Skin of body (tissue), 2 donors: Measurements from ENCODE around the gene VPS13A. TPM values are rescaled to one million over a fixed set of nuclear protein-coding genes. Genes with fewer than 3 reads are reported as not detected.
A peak's percentile ranks its signal among the peaks of the same experiment; 100 is the strongest.
"Not testable (repeated sequence)": the region's sequence is repeated elsewhere in the genome, so short reads cannot be mapped to it uniquely, and the experiment has no call there.

Source experiments
- DNase-seq: peaks from one replicate; lab custom pipeline; 2025; lab: John Stamatoyannopoulos, UW
- total RNA-seq: library from RNA; depleted of rRNA; stranded (reverse); fragments of >200 nt; gene quantifications from one replicate; pipeline ENCODE4 v1.2.3, GENCODE V29; 2014

VPS13A gene
- total RNA-seq, 1 donor from 2014 or later: 36.2 TPM

GRCh38 chr9:77422969-77423368 lies 245.6 kb downstream of the VPS13A start:
- no peak for DNase-seq

DNA sequence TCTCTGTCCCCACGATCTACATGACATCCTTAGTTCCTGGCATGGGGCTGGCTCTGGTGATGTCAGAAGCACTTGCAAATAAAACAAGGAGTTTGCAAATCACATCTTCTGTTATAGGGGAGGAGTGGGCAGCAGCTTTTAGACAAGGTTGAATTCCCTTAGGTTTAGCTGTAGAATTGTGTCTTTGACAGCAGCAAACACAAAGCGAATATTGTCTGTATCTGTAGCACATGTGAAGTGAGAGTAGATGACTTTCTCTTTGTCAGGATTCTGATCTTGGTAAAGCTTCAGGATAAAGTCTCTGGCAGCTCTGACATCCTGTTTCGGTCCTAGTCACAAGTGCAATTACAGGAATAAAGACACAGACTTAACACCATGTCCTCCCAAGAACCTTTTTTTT lies 246.5 kb downstream of the VPS13A start:
- no peak for DNase-seq

DNA sequence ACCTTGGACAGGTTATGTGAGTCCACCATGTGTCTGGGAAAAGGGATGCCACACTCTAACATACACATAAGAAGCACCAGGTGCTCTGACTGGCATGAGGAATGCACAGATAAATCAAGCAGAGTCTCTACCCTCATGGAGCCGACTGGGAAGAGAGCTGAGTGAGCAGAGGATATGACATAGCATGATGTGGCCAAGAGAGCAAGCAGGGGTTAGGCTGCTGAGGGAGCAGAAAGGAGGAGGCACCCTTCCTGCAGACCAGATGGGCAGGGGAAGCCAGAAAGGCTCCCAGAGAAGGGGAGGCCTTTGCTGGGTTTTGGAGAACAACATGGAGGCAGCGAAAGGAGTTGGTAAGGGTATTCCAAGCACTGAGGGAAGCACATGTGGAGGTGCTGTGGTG lies 247.7 kb downstream of the VPS13A start:
- DNase-seq: no peak

DNA sequence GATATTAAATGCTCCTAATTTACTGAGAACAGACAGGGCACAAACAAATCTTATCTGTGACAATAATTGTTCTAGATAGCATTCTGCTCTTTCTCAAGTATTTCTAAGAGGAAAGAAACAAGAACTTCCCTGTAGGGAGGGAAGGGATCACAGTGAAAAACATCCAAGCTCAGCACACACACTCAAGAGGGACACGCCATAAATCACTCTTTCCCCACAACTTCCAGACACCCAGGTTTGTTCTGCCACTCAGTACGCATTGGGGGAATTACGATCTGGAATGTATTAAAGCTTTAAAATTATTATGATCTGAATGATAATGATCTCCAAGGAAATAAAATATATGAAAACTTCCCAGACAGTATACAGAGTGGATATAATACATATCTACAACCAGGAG lies 249.4 kb downstream of the VPS13A start:
- no peak for DNase-seq

DNA sequence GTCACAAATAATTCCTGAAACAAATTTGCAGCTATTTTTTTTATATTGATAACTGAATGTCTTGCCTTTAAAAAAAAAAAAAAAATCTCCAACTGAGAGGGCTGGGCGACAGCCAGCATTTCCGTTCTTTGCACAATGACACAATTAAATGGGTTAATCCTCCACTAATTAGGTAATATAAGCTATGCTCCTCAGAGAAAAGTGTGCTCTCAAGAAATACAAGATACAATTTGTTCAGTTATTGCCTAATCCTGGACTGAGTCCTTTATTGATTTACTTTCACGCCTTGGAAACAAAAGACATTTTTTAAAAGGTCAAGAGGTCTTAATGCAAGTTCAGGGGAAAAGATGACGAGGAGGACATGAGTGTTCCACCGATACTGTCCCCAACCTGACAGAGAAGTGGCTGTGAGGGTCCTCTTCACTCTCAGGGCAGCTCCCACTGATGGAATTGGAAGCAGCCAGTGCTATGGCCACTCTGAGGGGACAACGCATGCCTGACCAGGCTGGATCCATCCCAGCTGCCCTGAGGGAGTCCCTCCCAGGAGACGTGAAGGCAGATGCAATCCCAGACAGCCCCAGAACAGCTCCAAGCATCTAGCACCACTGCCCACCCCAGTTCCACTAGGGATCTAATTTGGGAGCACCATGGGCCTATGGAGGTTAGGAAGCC lies 250.1 kb downstream of the VPS13A start:
- DNase-seq: no peak

GRCh38 chr9:77429928-77430327 lies 252.6 kb downstream of the VPS13A start:
- DNase-seq: no peak

DNA sequence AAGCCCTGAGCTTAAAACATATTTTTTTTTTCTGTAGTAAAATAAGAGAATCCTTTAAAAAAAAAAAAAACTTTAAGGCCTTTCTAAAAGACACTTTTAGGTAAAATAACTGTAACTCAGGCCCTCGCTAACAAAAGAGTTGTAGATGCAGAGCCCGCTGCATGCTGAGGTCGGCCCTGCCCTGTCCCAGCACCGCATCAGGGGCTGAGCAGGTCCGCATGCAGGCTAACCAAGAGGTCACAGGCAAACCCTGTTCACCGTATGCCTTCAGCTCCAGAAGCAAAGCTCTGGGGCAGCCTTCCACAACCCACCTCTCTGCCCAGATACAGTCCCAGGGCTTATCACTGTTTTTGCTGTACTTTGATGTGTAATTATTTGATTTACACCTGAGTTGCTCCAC lies 254.7 kb downstream of the VPS13A start:
- no peak for DNase-seq

GRCh38 chr9:77433675-77434445 lies 256.5 kb downstream of the VPS13A start:
- peak; percentile 70 for DNase-seq

DNA sequence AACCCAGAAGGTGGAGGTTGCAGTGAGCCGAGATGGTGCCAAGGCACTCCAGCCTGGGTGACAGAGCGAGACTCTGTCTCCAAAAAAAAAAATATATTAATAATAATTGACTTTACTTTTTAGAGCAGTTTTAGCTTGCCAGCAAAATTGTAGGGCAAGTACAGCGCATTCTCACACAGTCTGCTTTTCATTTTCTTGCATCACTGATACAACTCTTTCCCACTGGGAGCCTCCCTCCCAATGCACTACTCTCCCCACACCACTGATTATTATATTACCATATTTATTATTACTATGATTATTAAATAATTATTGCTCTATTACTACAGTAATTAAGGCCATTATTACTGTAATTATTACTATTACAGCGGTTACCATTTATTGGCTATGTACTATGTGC lies 257.9 kb downstream of the VPS13A start:
- peak; percentile 59 for DNase-seq

GRCh38 chr9:77435688-77436087 lies 258.4 kb downstream of the VPS13A start:
- peak; percentile 85 for DNase-seq

DNA sequence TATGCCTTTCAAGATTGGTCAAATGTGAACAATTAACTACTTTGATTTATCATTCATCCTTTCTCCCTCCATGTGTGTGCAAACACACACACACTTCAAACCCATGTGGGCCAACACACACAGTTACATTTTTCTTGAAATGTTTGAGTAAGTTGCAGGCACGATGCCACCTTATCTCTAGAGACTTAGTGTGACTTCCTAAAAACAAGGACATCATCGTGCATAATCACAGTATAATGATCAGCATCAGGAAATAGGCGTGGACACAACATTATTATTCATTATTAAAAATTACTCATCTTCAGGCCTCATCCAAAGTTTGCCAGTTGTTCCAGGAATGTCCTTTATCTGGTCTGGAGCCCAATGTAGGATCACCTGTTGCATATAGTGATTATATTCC lies 261.3 kb downstream of the VPS13A start:
- DNase-seq: no peak

GRCh38 chr9:77440057-77440456 lies 262.7 kb downstream of the VPS13A start:
- peak; percentile 95 for DNase-seq

GRCh38 chr9:77441124-77441523 lies 263.8 kb downstream of the VPS13A start:
- DNase-seq: not testable (repeated sequence)

DNA sequence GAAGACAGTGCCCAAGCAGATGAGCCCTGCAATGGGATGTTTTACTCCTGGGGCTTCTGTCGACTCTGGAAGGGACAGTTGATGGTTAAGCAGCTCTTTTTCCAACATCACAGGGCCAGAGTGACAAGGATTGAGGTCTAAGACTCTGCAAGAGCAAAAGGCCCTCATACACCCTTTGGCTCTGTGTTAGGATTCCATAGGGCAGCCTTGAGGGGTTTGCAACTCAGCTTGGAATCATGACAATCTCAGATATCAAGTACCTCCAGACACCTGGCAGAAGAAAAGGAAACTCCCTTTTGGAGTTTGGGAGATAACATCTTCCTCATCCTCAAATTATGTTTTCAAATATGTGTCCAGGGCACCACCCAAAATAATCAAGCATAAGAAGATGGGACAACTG lies 265.1 kb downstream of the VPS13A start:
- no peak for DNase-seq

DNA sequence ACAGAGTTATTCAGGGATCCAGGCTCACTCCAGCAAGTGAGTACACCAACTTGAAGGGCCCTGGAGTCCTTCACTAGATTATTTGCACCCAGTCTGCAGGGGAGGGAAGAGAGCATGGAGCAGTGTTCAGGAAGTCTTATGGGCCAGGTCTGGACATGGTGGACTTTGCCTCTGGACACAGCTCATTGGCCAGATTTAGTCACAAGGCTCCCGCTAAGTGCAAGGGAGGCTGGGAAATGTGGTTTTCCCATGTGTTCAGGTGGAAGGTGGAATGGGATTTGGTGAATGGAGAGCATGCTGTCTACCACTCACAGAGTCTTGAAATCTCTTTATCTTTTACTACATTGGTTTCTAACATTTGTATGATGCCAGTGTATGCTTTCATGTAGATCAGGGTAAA lies 270.3 kb downstream of the VPS13A start:
- no peak for DNase-seq

DNA sequence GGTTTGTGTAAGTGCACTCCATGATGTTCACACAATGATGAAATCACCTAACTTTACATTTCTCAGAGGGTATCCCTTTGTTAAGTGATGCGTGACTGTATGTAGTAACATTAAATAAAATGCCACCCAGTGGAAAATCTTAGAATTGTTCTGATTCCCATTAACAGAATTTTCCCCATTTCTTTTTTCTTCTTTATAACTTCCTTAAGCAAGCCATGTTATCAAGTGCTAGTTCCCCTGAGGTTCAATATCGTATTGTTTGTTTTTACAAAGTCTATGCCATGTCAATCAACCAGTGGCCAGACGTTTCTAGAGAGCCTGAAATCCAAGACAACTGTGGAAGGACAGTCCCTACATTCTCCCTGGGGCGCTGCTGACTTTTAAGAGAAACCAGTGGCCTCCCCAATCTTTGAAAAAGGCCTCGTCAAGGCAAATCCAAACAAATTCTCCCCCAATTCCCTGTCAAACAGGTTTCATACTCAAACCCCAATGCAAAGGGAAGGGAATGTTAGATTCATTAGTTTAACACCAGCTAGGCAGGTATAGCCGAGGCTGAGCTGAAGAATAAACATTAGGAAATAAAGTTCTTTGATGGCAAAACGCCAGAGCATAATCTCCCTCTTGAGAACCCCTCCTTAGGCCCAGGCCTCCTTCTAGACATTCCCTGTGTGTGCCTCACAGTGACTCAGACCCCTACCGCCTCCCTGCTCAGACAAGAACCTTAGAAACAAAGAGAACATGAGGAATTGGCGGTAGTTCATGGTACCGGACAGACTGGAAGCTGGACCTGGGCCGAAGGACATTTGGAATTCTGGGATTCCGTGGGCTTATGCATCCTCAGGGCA lies 272.1 kb downstream of the VPS13A start:
- no peak for DNase-seq

DNA sequence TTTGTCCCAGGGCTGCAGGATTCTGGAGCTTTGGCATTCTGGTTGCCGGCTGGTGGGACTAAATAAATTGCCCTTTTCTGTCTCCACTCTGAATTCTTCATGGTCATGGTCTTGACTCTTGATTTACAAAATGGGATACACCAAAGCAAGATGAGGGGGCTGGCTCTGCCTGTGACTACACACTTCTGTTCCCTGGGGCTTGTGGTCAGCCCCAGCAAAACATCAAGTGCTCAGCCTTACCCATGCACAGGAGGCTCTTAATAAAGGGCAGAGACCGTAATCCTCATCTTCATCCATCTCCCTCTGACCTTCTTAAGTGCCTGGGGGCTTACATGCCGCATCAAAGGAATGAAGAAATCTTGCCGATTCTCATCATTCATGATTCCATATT lies 272.7 kb downstream of the VPS13A start:
- no peak for DNase-seq

- DNase-seq: no peak
These were observed 274.2 kb downstream of the VPS13A start for GRCh38 chr9:77451507-77451906.

DNA sequence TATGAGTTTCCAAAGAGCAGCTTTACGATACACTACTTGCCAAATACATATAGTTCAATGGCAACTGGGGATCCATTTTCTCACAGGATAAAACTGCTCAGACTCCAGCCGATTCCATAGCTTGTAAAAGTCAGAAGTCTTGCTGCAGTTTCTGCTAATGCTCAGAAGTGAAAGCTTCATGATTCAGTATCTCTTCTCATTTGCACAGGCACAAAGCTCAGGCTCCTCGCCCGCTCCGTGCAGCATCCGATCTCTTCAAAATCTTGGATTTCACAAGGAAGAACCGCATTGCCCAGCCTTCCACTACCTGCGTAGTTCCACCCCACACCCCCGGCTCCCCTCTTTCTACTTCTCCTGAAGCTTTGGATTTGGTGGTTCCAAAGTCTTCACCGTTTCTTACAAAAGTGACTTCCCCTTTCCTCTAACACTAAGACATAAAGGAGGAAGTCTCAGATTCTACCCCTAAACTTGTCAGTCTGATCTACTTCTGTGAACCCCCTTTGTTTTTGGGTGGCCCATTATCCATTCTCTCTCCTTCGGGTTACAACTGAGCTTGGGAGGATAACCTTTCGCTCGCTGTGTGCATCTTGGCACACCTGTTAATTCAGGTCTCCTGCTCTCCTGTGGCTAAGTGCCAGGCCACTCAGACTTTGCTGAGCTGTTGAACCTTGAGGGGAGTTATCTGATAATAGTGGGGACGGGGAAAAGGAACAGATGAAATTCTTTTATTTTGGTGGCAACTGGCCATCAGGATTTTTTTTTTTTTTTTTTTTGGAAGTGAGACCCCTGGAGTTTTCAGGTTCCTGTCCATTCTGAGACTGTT lies 276.7 kb downstream of the VPS13A start:
- no peak for DNase-seq

DNA sequence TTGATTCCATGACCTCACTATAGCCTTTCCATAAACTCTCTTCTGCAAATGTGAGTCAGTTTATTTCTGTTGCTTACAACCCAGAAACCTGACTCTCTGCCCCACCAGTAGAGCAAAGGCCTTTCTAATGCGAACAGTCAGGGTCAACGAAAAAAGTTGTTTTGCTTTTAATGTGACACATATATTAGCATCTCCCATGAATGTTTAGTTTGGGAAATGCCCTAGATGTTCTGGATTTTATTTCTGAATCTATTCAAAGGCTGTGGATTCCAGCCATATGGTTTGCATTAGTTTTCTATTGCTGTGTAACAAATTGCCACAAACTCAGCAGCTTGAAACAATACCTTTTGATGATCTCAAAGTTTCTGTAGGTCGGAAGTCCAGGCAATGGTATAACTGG lies 277.3 kb downstream of the VPS13A start:
- peak; percentile 10 for DNase-seq

GRCh38 chr9:77455312-77455927 lies 278.1 kb downstream of the VPS13A start:
- no peak for DNase-seq
